ENCODE results near the gene CD44.

The CD44 gene

GRCh38 chr11:35234460-35235156, 95.6 kb downstream of the CD44 start:
- in situ Hi-C loops (cut with HindIII; ENCODE audit: low sequenced_read_pairs), result no loop called here

- in situ Hi-C loops (cut with HindIII; ENCODE audit: low sequenced_read_pairs), result no loop called here
Observed at GRCh38 chr11:35235157-35235468, 96.1 kb downstream of the CD44 start.

GRCh38 chr11:35235498-35235897, 96.5 kb downstream of the CD44 start:
- in situ Hi-C loops (cut with HindIII; ENCODE audit: low sequenced_read_pairs), result no loop called here

- in situ Hi-C loops (cut with HindIII; ENCODE audit: low sequenced_read_pairs), result no loop called here
Observed at GRCh38 chr11:35235936-35236666, 97.1 kb downstream of the CD44 start.

GRCh38 chr11:35236667-35237003, 97.7 kb downstream of the CD44 start:
- in situ Hi-C loops (cut with HindIII; ENCODE audit: low sequenced_read_pairs), result no loop called here

GRCh38 chr11:35237351-35237750, 98.4 kb downstream of the CD44 start:
- in situ Hi-C loops (cut with HindIII; ENCODE audit: low sequenced_read_pairs), result no loop called here

- in situ Hi-C loops (cut with HindIII; ENCODE audit: low sequenced_read_pairs), result no loop called here
Observed at GRCh38 chr11:35237860-35238715, 99.1 kb downstream of the CD44 start.

- in situ Hi-C loops (cut with HindIII; ENCODE audit: low sequenced_read_pairs), result no loop called here
Observed at GRCh38 chr11:35238882-35239281, 99.9 kb downstream of the CD44 start.

GRCh38 chr11:35239471-35240075, 100.6 kb downstream of the CD44 start:
- in situ Hi-C loops (cut with HindIII; ENCODE audit: low sequenced_read_pairs), result no loop called here

- in situ Hi-C loops (cut with HindIII; ENCODE audit: low sequenced_read_pairs), result no loop called here
Observed at GRCh38 chr11:35241083-35241482, 102.1 kb downstream of the CD44 start.

GRCh38 chr11:35241531-35241930, 102.6 kb downstream of the CD44 start:
- in situ Hi-C loops (cut with HindIII; ENCODE audit: low sequenced_read_pairs), result no loop called here

GRCh38 chr11:35242412-35243242, 103.7 kb downstream of the CD44 start:
- in situ Hi-C loops (cut with HindIII; ENCODE audit: low sequenced_read_pairs), result no loop called here

- in situ Hi-C loops (cut with HindIII; ENCODE audit: low sequenced_read_pairs), result no loop called here
Observed at GRCh38 chr11:35243774-35244173, 104.8 kb downstream of the CD44 start.

GRCh38 chr11:35245056-35245455, 106.1 kb downstream of the CD44 start:
- in situ Hi-C loops (cut with HindIII; ENCODE audit: low sequenced_read_pairs), result no loop called here

GRCh38 chr11:35245786-35246185, 106.8 kb downstream of the CD44 start:
- in situ Hi-C loops (cut with HindIII; ENCODE audit: low sequenced_read_pairs), result no loop called here

- in situ Hi-C loops (cut with HindIII; ENCODE audit: low sequenced_read_pairs), result no loop called here
Observed at GRCh38 chr11:35246745-35247144, 107.8 kb downstream of the CD44 start.

GRCh38 chr11:35247428-35247827, 108.5 kb downstream of the CD44 start:
- in situ Hi-C loops (cut with HindIII; ENCODE audit: low sequenced_read_pairs), result no loop called here

GRCh38 chr11:35247863-35248262, 108.9 kb downstream of the CD44 start:
- in situ Hi-C loops (cut with HindIII; ENCODE audit: low sequenced_read_pairs), result no loop called here

GRCh38 chr11:35248558-35249323, 109.8 kb downstream of the CD44 start:
- in situ Hi-C loops (cut with HindIII; ENCODE audit: low sequenced_read_pairs), result no loop called here

GRCh38 chr11:35250192-35250591, 111.2 kb downstream of the CD44 start:
- in situ Hi-C loops (cut with HindIII; ENCODE audit: low sequenced_read_pairs), result no loop called here
